Calu3 (cell line): ENCODE data around the gene JAKMIP3. TPM values are rescaled to one million over a fixed set of nuclear protein-coding genes. Genes with fewer than 3 reads are reported as not detected.

Source experiments
- BruUV-seq: library from RNA; stranded (reverse); fragments of 400-500 nt; replicated peaks from 2 replicates; lab custom pipeline; 2021; lab: Mats Ljungman, UMichigan
- CTCF ChIA-PET: fragments of 300-600 bp; sonication (Branson Sonifier 250); formaldehyde crosslinking; loops from one replicate; lab custom pipeline; 2022; ENCODE audit warnings: antibody characterized with exemption; lab: Charles Lee
- DNase-seq: peaks from one replicate; pipeline ENCODE4 v3.0.0; 2022
- H3K27ac Mint-ChIP-seq: one replicate; pipeline ENCODE4 v1.8.0; 2022; ENCODE audit warnings: mixed read lengths; ENCODE audit not compliant: unreplicated experiment
- H3K27me3 Mint-ChIP-seq: one replicate; pipeline ENCODE4 v1.8.0; 2022; ENCODE audit warnings: mixed read lengths; ENCODE audit not compliant: unreplicated experiment
- H3K36me3 Mint-ChIP-seq: one replicate; pipeline ENCODE4 v1.8.0; 2022; ENCODE audit warnings: mild to moderate bottlenecking, moderate library complexity, mixed read lengths; ENCODE audit not compliant: insufficient read depth, unreplicated experiment
- H3K4me1 Mint-ChIP-seq: one replicate; pipeline ENCODE4 v1.8.0; 2022; ENCODE audit warnings: mild to moderate bottlenecking, low read depth, mixed read lengths; ENCODE audit not compliant: unreplicated experiment
- H3K4me3 Mint-ChIP-seq: one replicate; pipeline ENCODE4 v1.8.0; 2022; ENCODE audit warnings: mild to moderate bottlenecking, low read depth, moderate library complexity, mixed read lengths; ENCODE audit not compliant: unreplicated experiment
- H3K9me3 Mint-ChIP-seq: one replicate; pipeline ENCODE4 v1.8.0; 2022; ENCODE audit warnings: low read depth, mixed read lengths; ENCODE audit not compliant: unreplicated experiment
- CTCF ChIP-seq: fragments of 200-600 bp; IDR thresholded peaks from one replicate; pipeline ENCODE4 v1.8.0; 2022; ENCODE audit warnings: antibody characterized with exemption; ENCODE audit not compliant: unreplicated experiment
- intact Hi-C: fragments of 100-400 bp; cut with micrococcal nuclease; formaldehyde crosslinking; loops from one replicate; pipeline ENCODE4 v1.10.0; 2022; ENCODE audit not compliant: unreplicated experiment
- total RNA-seq: library from RNA; stranded (reverse); gene quantifications from 2 replicates; pipeline ENCODE4 v1.2.3, GENCODE V29; 2022

The JAKMIP3 gene
- total RNA-seq, 1 experiment from 2014 or later: 0.05 TPM

GRCh38 chr10:132111871-132112341 is 46.2 kb downstream of the JAKMIP3 start:
- peaks cover 43% of the 10 kb centered on the region for H3K27me3 Mint-ChIP-seq
- H3K4me1 Mint-ChIP-seq: no peaks in the 10 kb centered on the region
- no peak for TF ChIP-seq CTCF
- intact Hi-C loops: no loop called here
- CTCF ChIA-PET: no interaction called here
- H3K9me3 Mint-ChIP-seq: no peaks in the 10 kb centered on the region
- no TSS peak for BruUV-seq
- no peaks in the 10 kb centered on the region for H3K36me3 Mint-ChIP-seq
- H3K4me3 Mint-ChIP-seq: no peak overlapping the region
- no peak overlapping the region for H3K27ac Mint-ChIP-seq
- DNase-seq: no peak

GRCh38 chr10:132112611-132113010 is 46.9 kb downstream of the JAKMIP3 start:
- CTCF ChIA-PET: no interaction called here
- BruUV-seq: no TSS peak
- no peak for TF ChIP-seq CTCF
- no peak for DNase-seq
- no peaks in the 10 kb centered on the region for H3K4me1 Mint-ChIP-seq
- H3K27ac Mint-ChIP-seq: no peak overlapping the region
- intact Hi-C loops: no loop called here
- H3K9me3 Mint-ChIP-seq: no peaks in the 10 kb centered on the region
- no peak overlapping the region for H3K4me3 Mint-ChIP-seq
- H3K27me3 Mint-ChIP-seq: peaks cover 48% of the 10 kb centered on the region
- no peaks in the 10 kb centered on the region for H3K36me3 Mint-ChIP-seq

- peaks cover 54% of the 10 kb centered on the region for H3K27me3 Mint-ChIP-seq
- DNase-seq: no peak
- intact Hi-C loops: no loop called here
These were observed 47.5 kb downstream of the JAKMIP3 start for GRCh38 chr10:132113206-132113605.

GRCh38 chr10:132113766-132114365 is 48.1 kb downstream of the JAKMIP3 start:
- no peak for TF ChIP-seq CTCF
- Mint-ChIP-seq H3K4me3 (no peak overlapping the region), H3K9me3 (no peaks in the 10 kb centered on the region), H3K36me3 (no peaks in the 10 kb centered on the region), H3K27me3 (peaks cover 61% of the 10 kb centered on the region), H3K27ac (no peak overlapping the region), H3K4me1 (no peaks in the 10 kb centered on the region)
- intact Hi-C loops: no loop called here
- no TSS peak for BruUV-seq
- DNase-seq: no peak
- CTCF ChIA-PET: no interaction called here

More at GRCh38 chr10:132113206-132113605, 47.5 kb downstream of the JAKMIP3 start:
- no TSS peak for BruUV-seq
- no peaks in the 10 kb centered on the region for H3K4me1 Mint-ChIP-seq
- CTCF ChIA-PET: no interaction called here
- no peaks in the 10 kb centered on the region for H3K36me3 Mint-ChIP-seq
- TF ChIP-seq CTCF: no peak
- no peak overlapping the region for H3K27ac Mint-ChIP-seq
- no peaks in the 10 kb centered on the region for H3K9me3 Mint-ChIP-seq
- no peak overlapping the region for H3K4me3 Mint-ChIP-seq
